HEK293 (cell line): ENCODE measurements around the gene TRPC6.

ENCODE experiments used
- EGR2 ChIP-seq: fragments of 450-650 bp; formaldehyde crosslinking; IDR thresholded peaks from 2 replicates; pipeline ENCODE4 v1.5.1; 2016; ENCODE audit warnings: low read depth, missing biosample characterization, missing genetic modification characterization
- KLF9 ChIP-seq: fragments of 450-650 bp; formaldehyde crosslinking; IDR thresholded peaks from 2 replicates; pipeline ENCODE4 v1.5.1; 2016; ENCODE audit warnings: missing biosample characterization, missing genetic modification characterization, low read depth
- YY1 ChIP-seq: fragments of 450-650 bp; formaldehyde crosslinking; IDR thresholded peaks from 2 replicates; pipeline ENCODE4 v1.5.1; 2018; ENCODE audit warnings: missing biosample characterization, missing genetic modification characterization
- ZEB2 ChIP-seq: fragments of 450-650 bp; formaldehyde crosslinking; IDR thresholded peaks from 2 replicates; pipeline ENCODE4 v1.5.1; 2016; ENCODE audit warnings: missing biosample characterization, missing genetic modification characterization
- ZNF23 ChIP-seq: fragments of 450-650 bp; formaldehyde crosslinking; IDR thresholded peaks from 2 replicates; pipeline ENCODE4 v1.5.1; 2016; ENCODE audit warnings: missing biosample characterization, missing genetic modification characterization, borderline replicate concordance
- ZNF404 ChIP-seq: fragments of 450-650 bp; formaldehyde crosslinking; IDR thresholded peaks from 2 replicates; pipeline ENCODE4 v1.5.1; 2017; ENCODE audit warnings: missing biosample characterization, missing genetic modification characterization
- ZNF416 ChIP-seq: fragments of 450-650 bp; formaldehyde crosslinking; IDR thresholded peaks from 2 replicates; pipeline ENCODE4 v1.5.1; 2016; ENCODE audit warnings: missing biosample characterization, missing genetic modification characterization
- ZNF426 ChIP-seq: fragments of 450-650 bp; formaldehyde crosslinking; IDR thresholded peaks from 2 replicates; pipeline ENCODE4 v1.5.1; 2017; ENCODE audit warnings: missing biosample characterization, missing genetic modification characterization, mild to moderate bottlenecking, inconsistent platforms, moderate library complexity
- TF ChIP-seq, protein P1 (sequence below): fragments of 450-650 bp; formaldehyde crosslinking; IDR thresholded peaks from 2 replicates; pipeline ENCODE4 v1.5.1; 2016; ENCODE audit warnings: missing biosample characterization, missing genetic modification characterization
- TF ChIP-seq, protein P2 (sequence below): fragments of 450-650 bp; formaldehyde crosslinking; IDR thresholded peaks from 2 replicates; pipeline ENCODE4 v1.5.1; 2016; ENCODE audit warnings: missing biosample characterization, missing genetic modification characterization
- TF ChIP-seq, protein P3 (sequence below): fragments of 450-650 bp; formaldehyde crosslinking; IDR thresholded peaks from 2 replicates; pipeline ENCODE4 v1.5.1; 2016; ENCODE audit warnings: missing biosample characterization, missing genetic modification characterization

DNA sequence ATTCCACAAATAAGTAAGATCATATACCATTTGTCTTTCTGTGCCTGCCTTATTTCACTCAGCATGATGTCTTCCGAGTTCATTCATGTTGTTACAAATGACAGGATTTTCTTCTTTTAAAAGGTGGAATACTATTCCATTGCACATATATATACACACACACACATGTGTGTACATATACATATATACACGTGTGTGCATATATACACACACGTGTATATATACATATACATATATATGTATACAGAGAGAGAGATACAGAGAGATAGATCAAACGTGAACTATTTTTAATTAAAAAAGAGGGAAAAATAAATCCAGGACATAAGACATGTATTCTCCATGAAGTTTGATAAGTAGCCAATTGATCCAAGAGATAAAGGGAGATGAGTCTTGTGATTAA is 108.1 kb downstream of the TRPC6 start:
- TF ChIP-seq, protein P1, sequence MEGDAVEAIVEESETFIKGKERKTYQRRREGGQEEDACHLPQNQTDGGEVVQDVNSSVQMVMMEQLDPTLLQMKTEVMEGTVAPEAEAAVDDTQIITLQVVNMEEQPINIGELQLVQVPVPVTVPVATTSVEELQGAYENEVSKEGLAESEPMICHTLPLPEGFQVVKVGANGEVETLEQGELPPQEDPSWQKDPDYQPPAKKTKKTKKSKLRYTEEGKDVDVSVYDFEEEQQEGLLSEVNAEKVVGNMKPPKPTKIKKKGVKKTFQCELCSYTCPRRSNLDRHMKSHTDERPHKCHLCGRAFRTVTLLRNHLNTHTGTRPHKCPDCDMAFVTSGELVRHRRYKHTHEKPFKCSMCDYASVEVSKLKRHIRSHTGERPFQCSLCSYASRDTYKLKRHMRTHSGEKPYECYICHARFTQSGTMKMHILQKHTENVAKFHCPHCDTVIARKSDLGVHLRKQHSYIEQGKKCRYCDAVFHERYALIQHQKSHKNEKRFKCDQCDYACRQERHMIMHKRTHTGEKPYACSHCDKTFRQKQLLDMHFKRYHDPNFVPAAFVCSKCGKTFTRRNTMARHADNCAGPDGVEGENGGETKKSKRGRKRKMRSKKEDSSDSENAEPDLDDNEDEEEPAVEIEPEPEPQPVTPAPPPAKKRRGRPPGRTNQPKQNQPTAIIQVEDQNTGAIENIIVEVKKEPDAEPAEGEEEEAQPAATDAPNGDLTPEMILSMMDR (tag by site-specific recombination) = no peak
- TF ChIP-seq, protein P2, sequence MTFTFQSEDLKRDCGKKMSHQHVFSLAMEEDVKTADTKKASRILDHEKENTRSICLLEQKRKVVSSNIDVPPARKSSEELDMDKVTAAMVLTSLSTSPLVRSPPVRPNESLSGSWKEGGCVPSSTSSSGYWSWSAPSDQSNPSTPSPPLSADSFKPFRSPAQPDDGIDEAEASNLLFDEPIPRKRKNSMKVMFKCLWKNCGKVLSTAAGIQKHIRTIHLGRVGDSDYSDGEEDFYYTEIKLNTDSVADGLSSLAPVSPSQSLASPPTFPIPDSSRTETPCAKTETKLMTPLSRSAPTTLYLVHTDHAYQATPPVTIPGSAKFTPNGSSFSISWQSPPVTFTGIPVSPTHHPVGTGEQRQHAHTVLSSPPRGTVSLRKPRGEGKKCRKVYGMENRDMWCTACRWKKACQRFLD (tag by site-specific recombination) = no peak
- TF ChIP-seq ZNF23 (tag by site-specific recombination) (no peak), ZNF416 (tag by site-specific recombination) (no peak), YY1 (tag by site-specific recombination) (no peak), ZNF404 (tag by site-specific recombination) (no peak), KLF9 (tag by site-specific recombination) (no peak), ZEB2 (no peak), ZNF426 (tag by site-specific recombination) (no peak), EGR2 (tag by site-specific recombination) (no peak)
- TF ChIP-seq, protein P3, sequence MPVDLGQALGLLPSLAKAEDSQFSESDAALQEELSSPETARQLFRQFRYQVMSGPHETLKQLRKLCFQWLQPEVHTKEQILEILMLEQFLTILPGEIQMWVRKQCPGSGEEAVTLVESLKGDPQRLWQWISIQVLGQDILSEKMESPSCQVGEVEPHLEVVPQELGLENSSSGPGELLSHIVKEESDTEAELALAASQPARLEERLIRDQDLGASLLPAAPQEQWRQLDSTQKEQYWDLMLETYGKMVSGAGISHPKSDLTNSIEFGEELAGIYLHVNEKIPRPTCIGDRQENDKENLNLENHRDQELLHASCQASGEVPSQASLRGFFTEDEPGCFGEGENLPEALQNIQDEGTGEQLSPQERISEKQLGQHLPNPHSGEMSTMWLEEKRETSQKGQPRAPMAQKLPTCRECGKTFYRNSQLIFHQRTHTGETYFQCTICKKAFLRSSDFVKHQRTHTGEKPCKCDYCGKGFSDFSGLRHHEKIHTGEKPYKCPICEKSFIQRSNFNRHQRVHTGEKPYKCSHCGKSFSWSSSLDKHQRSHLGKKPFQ = no peak
